Mesodermal cell (in vitro differentiated cells): ENCODE data around the gene JPH2. TPM values are rescaled to one million over a fixed set of nuclear protein-coding genes. Genes with fewer than 3 reads are reported as not detected.
"Not testable (repeated sequence)": the region's sequence is repeated elsewhere in the genome, so short reads cannot be mapped to it uniquely, and the experiment has no call there.

Experiments used
- H3K27ac ChIP-seq: 2 replicates; pipeline ENCODE4 v1.7.0; 2013; ENCODE audit warnings: mild to moderate bottlenecking, low read depth, low read length, moderate library complexity; ENCODE audit not compliant: severe bottlenecking
- H3K36me3 ChIP-seq: 2 replicates; pipeline ENCODE4 v1.7.1; 2013; ENCODE audit warnings: mild to moderate bottlenecking, low read length, moderate library complexity; ENCODE audit not compliant: control insufficient read depth, insufficient read depth
- H3K4me1 ChIP-seq: one replicate; pipeline ENCODE4 v1.7.1; 2013; ENCODE audit warnings: mild to moderate bottlenecking, low read length; ENCODE audit not compliant: insufficient read depth, control insufficient read depth, poor library complexity, severe bottlenecking
- H3K4me3 ChIP-seq: 2 replicates; pipeline ENCODE4 v1.7.0; 2013; ENCODE audit warnings: low read length, control low read depth, mild to moderate bottlenecking; ENCODE audit not compliant: insufficient read depth, poor library complexity, severe bottlenecking; ENCODE audit errors: extremely low read depth
- H3K9me3 ChIP-seq: 2 replicates; pipeline ENCODE4 v1.7.1; 2013; ENCODE audit warnings: mild to moderate bottlenecking, low read length, moderate library complexity; ENCODE audit not compliant: control insufficient read depth
- WGBS, 2 experiments: methylation state at CpG; one replicate each; pipeline ENCODE4 v1.1.5; 2013; ENCODE audit warnings: missing lambda C conversion rate in 2 of 2; ENCODE audit not compliant: insufficient coverage in 2 of 2; 5-methylcytosine and 5-hydroxymethylcytosine counted together
- polyA plus RNA-seq, 2 experiments: library from polyadenylated mRNA; stranded (reverse); fragments of 50-300 nt; gene quantifications; one replicate each; pipeline ENCODE4 v1.2.3, GENCODE V29; 2013

Gene JPH2
- polyA plus RNA-seq (2013, experiment 1 of 2), result 5.5 TPM
- polyA plus RNA-seq (2013, experiment 2 of 2), result 5.6 TPM

DNA sequence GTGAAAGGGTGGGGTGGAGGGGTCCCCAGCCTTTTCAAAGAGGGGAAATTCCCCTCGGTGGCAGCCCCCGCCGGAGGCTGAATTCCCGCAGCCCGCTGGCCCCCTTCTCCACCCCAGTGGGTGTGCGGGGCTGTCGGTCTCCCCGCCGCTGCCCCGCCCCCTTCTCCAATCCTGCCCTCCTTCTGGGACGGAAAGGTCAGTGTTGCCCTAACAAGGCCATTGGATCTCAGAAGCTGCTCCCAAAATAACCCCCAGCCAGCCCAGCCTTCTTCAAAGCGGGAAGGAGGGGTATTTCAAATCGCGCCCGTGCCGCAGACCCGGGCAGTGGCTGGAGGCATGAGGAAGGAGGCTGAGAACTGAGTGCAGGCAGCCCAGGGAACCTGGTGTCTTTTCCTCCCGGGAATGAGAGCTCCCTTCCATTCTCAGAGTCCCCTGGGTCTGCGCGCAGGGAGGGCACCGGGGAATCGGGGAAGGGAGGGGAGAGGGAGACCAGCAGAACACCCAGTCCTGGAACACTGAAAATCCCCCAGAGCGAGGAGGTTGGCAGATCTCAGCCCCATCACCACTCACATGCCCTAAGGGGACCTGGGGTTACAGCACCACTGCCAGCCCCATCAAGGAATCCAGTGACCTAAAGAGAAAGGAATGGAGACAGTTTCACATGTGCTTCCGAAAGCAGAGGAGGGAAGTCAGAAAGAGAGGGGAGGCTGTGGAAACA, at the start of gene JPH2:
TSS of gene JPH2 (minus strand) at position 135 of the 718 bp plus-strand sequence. CDS start 483 bp downstream, outside the sequence.
- Histone ChIP-seq H3K27ac (peak within 1 kb of the TSS; percentile 97), H3K4me3 (peak within 1 kb of the TSS; percentile 56), H3K9me3 (no peaks in the 10 kb centered on the region), H3K4me1 (peaks cover 52% of the 10 kb centered on the region), H3K36me3 (no peaks in the 10 kb centered on the region)
- WGBS, 2 experiments, result 0% methylated on average over 5 to 11 of the region's 24 CpGs

DNA sequence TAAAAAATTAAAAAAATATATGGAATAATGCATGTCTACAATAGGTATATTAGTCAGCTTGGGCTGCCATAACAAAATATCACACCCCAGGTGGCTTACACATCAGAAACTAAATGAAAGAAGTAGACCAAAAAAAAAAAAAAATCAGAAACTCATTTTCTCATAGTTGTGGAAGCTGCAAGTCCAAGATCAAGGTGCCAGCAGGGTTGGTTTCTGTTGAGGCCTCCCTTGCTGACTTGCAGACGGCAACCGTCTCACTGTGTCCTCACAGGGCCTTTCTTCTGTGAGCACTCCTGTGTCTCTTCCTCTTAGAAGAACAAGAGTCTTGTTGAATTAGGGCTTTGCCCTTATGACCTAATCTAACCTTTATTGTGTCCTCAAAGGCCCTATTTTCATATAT, 48.7 kb upstream of the JPH2 start:
- no peak overlapping the region for H3K27ac ChIP-seq
- no peaks in the 10 kb centered on the region for H3K9me3 ChIP-seq
- no peaks in the 10 kb centered on the region for H3K36me3 ChIP-seq
- H3K4me1 ChIP-seq, result peaks cover 3% of the 10 kb centered on the region
- 100% methylated on average over 2 of the region's 2 CpGs for WGBS, 2 experiments
- H3K4me3 ChIP-seq, result no peak overlapping the region

DNA sequence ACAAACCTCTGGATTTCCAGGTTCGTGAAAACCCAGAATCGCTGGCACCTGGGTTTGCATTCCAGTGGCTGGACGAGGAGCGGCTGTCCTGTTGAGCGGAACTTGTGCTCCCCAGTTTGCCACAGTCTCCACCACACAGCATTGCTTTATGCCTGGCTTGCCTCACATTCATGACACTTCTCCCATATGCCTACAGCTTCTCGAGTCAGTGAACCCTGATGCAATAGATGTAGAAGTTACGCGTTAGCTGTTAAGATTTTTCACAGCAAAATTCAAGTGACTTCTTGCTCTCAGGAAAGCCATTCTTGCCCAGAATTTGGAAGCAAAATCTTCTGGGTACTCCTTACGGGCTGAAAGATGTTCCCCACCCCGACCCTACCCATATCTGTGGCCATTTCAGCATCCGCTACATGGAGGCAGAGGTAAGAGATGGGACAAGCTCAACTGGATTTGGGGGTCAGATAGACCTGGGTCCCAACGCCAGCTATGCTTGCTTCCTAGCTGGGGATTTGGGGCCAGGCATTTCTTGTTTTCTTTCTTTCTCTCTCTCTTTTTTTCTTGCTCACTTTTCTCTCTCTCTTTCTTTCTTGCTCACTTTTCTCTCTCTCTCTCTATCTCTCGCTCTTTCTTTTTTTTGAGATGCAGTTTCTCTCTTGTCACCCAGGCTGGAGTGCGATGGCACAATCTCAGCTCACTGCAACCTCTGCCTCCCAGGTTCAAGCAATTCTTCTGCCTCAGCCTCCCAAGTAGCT, 47.8 kb upstream of the JPH2 start:
- H3K9me3 ChIP-seq, result no peaks in the 10 kb centered on the region
- no peaks in the 10 kb centered on the region for H3K36me3 ChIP-seq
- 92 to 93% methylated on average over 11 to 14 of the region's 14 CpGs for WGBS, 2 experiments
- no peak overlapping the region for H3K4me3 ChIP-seq
- peaks cover 3% of the 10 kb centered on the region for H3K4me1 ChIP-seq
- peak overlapping the region; percentile 59 for H3K27ac ChIP-seq

DNA sequence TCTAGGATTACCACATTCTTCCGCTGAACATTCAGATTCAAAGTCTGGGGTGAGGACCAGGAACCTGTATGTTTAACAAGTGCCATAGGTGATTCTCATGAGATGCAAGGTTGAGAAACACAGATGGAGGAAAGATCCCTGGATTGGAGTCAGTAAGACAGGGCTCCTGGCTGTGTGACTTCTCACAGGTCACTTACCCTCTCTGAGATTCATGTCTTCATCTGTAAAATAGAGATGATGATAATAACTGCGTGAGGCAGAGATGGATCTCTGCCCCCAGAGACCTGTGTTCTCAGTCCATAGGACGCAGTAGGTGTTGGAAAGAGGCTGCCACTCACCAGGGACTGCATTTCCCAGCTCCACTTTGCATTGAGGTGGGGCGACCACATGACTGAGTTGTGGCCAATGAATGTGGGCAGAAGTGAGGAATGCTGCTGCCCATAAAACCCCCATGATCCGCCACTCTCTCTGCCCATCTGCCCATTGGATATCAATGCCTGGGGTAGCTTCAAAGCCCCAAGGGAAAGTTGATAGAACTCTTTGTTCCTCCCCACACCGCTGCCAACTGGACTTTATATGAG, 46.5 kb upstream of the JPH2 start:
- Histone ChIP-seq H3K4me1 (peaks cover 3% of the 10 kb centered on the region), H3K9me3 (no peaks in the 10 kb centered on the region), H3K36me3 (no peaks in the 10 kb centered on the region), H3K4me3 (no peak overlapping the region), H3K27ac (no peak overlapping the region)
- WGBS, 2 experiments, result 86 to 94% methylated on average over 3 of the region's 6 CpGs

DNA sequence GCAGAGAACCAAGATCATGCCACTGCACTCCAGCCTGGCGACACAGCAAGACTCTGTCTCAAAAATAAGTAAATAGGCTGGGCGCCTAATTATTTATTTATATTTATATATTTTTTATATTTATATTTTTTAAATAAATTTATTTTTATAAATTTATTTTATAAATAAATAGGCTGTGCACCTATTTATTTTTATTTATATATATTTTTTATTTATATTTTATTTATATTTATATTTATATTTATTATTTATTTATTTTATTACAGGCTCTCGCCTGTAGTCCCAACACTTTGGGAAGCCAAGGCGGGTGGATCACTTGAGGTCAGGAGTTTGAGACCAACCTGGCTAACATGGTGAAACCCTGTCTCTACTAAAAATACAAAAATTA, 45.5 kb upstream of the JPH2 start:
- not testable (repeated sequence) for H3K4me3 ChIP-seq, H3K4me1 ChIP-seq, H3K36me3 ChIP-seq, H3K27ac ChIP-seq, H3K9me3 ChIP-seq
- WGBS, 2 experiments, result 100% methylated on average over 2 of the region's 4 CpGs; no CpG with 5 or more reads in 1 of the 2 experiments

DNA sequence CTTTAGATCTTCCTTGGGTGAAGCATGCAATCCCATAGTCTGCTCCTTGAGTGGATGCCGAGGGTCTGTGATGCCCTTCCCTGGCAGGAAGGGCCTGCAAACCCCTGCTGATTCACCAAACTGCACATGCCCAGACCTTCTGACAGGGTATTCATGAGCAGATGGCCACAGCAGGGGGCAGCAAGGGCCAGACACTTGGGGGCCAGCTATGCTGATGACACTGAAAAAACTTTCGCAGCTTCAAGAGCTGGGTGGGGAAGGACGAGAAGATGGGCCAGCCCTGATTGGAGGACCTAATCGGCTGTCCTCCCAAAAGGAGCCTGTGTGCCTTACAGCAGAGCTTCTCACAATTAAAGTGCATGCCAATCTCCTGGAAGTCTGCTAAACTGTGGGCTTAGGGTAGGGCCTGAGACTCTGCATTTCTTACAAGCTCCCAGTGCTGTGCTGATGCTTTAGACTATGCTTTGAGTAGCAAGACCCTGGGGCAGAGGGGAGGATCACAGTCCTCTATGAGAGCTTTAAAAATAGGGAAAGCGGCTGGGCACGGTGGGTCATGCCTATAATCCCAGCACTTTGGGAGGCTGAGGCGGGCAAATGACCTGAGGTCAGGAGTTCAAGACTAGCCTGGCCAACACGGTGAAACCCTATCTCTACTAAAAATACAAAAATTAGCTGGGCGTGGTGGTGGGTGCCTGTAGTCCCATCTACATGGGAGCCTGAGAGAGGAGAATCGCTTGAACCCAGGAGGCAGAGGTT, 44.9 kb upstream of the JPH2 start:
- Histone ChIP-seq H3K4me1 (peaks cover 3% of the 10 kb centered on the region), H3K9me3 (no peaks in the 10 kb centered on the region), H3K27ac (no peak overlapping the region), H3K36me3 (no peaks in the 10 kb centered on the region), H3K4me3 (no peak overlapping the region)
- 33 to 54% methylated on average over 5 to 7 of the region's 10 CpGs for WGBS, 2 experiments

DNA sequence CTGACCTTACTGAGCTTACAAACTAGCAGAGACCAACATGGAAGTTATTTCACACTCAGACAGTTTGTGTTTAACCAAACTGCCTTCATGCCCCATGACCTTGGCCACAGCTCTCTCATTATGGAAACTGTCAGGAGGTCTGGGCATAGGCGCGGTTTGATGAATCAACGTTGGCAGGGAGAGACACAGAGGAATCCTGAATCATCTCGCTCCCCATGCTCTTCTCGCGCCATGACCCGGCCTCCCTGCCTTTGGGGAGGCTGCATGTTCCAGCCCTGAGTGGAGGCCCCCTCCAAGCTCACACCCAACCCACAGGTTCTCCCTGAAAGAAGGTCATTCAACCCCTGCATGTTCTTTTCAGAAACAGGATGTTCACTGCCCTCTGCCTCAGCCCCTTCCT, 44.2 kb upstream of the JPH2 start:
- Histone ChIP-seq H3K36me3 (no peaks in the 10 kb centered on the region), H3K4me3 (no peak overlapping the region), H3K9me3 (no peaks in the 10 kb centered on the region), H3K4me1 (peaks cover 3% of the 10 kb centered on the region), H3K27ac (no peak overlapping the region)
- 81 to 85% methylated on average over 7 of the region's 7 CpGs for WGBS, 2 experiments

DNA sequence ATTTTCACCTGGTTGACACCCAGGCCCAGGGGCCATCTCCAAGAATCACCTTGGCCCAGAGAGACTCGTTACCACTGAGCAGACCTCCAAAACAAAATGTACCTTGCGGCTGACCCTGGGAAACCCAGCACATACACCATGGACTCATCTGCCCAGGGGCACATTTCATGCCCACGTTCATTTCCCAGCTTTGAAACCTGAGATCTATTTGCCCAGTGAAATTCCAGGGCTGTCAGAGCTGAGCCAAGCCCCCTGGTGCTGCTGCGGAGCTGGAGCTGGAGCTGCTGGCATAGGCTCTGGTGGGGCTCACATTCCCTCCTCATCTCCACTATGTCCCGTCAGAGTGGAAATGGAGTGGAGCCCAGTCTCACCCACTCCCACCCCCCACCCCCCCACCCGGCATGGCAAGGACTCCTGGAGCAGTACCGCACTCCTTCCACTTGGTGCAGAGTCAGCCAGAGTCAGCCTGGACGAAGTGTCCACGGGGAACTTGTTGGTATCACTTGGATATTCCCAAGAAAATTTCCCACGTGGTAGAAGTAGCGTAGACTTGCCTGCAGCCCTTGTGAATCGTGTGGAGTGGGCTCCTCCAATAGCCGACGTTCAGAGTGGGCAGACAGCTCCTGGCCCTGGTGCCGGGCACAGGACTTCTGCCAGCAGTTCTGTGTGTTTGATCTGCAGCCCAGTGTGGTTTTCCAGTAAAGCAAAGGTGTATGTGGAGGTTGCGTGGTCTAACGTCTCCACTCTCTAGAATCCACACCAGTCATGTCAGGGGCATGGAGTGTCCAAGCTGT, 41.7 kb upstream of the JPH2 start:
- 77 to 78% methylated on average over 13 to 14 of the region's 17 CpGs for WGBS, 2 experiments
- H3K4me1 ChIP-seq, result peaks cover 3% of the 10 kb centered on the region
- H3K9me3 ChIP-seq, result no peaks in the 10 kb centered on the region
- no peaks in the 10 kb centered on the region for H3K36me3 ChIP-seq
- H3K4me3 ChIP-seq, result no peak overlapping the region
- H3K27ac ChIP-seq, result no peak overlapping the region

DNA sequence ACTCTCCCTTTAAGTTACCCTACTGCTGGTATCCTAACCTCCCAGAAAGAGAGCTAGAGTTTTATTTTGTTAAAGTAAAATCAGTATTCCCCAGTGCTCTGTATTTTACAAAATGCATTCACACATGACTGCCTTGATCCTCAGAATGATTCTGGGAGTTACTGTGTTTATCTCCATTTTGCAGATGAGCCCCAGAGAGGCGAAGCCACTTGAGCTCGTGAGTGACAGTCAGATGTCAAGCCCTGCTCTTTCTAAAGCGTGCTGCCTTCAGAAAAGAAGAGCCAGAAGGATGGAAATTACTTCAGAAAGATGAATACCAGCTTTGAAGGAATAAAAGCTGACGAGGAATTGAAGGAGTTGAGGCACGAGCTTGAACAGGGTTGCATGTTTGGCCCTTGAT, 37.6 kb upstream of the JPH2 start:
- Histone ChIP-seq H3K36me3 (no peaks in the 10 kb centered on the region), H3K27ac (no peak overlapping the region), H3K4me3 (no peak overlapping the region), H3K4me1 (no peaks in the 10 kb centered on the region), H3K9me3 (no peaks in the 10 kb centered on the region)
- 88 to 95% methylated on average over 5 of the region's 5 CpGs for WGBS, 2 experiments

DNA sequence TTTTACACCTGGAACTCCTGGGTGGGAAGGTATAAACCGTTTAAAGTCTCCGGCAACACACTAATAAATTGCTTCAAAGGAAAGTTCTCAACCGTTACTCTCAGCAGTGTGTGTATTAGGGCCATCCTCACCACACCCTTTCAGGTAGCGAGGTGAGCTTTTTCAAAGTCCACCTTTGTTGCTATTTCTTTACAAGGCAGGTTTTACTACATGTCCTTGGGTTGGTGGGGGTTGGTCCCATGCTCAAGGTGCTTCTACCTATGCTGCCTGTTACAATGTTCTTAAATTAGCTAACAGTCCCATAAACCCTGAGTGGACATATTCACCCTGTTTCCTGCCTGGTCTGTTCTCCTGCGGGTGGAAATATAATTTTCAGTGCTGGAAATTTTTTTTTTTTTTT, 36.7 kb upstream of the JPH2 start:
- Histone ChIP-seq H3K36me3 (no peaks in the 10 kb centered on the region), H3K27ac (no peak overlapping the region), H3K4me3 (no peak overlapping the region), H3K9me3 (no peaks in the 10 kb centered on the region), H3K4me1 (peaks cover 4% of the 10 kb centered on the region)
- 90 to 100% methylated on average over 3 to 5 of the region's 5 CpGs for WGBS, 2 experiments
